OCI-LY7 (cell line): ENCODE measurements around the gene ULK1. TPM values are rescaled to one million over a fixed set of nuclear protein-coding genes. Genes with fewer than 3 reads are reported as not detected.
"Not testable (repeated sequence)": the region's sequence is repeated elsewhere in the genome, so short reads cannot be mapped to it uniquely, and the experiment has no call there.

ENCODE experiments used
- BruUV-seq: library from RNA; stranded (reverse); fragments of 400-500 nt; replicated peaks from 2 replicates; lab custom pipeline; 2021; lab: Mats Ljungman, UMichigan
- CTCF ChIA-PET: fragments of 300-600 bp; sonication (Branson Sonifier 250); formaldehyde crosslinking; loops from one replicate; lab custom pipeline; 2022; ENCODE audit warnings: antibody characterized with exemption; ENCODE audit not compliant: unreplicated experiment; lab: Charles Lee
- POLR2A ChIA-PET: fragments of 300-600 bp; sonication (Branson Sonifier 250); formaldehyde crosslinking; loops from one replicate; lab custom pipeline; 2022; ENCODE audit warnings: antibody characterized with exemption; lab: Charles Lee
- DNase-seq: peaks from one replicate; pipeline ENCODE4 v3.0.0-alpha.2; 2015; ENCODE audit warnings: low spot score
- H2AFZ ChIP-seq: fragments of 200-600 bp; sonication (generic), shearing (Covaris generic); 2 replicates; pipeline ENCODE4 v1.6.1; 2014; ENCODE audit warnings: mild to moderate bottlenecking, antibody characterized with exemption, low read length, moderate library complexity
- H3K27ac ChIP-seq: fragments of 200-600 bp; sonication (generic); 2 replicates; pipeline ENCODE4 v1.5.1; 2014; ENCODE audit warnings: mixed run types, low read depth, mild to moderate bottlenecking, moderate library complexity, low read length, inconsistent platforms; ENCODE audit not compliant: poor library complexity, severe bottlenecking
- H3K36me3 ChIP-seq: fragments of 200-600 bp; sonication (generic); 2 replicates; pipeline ENCODE4 v1.6.1; 2014; ENCODE audit warnings: mild to moderate bottlenecking, antibody characterized with exemption, low read length, moderate library complexity, mixed read lengths; ENCODE audit not compliant: insufficient read depth
- H3K4me1 ChIP-seq: fragments of 200-600 bp; sonication (generic); 2 replicates; pipeline ENCODE4 v1.5.1; 2014; ENCODE audit warnings: mild to moderate bottlenecking, low read length; ENCODE audit not compliant: insufficient read depth, poor library complexity, severe bottlenecking
- H3K4me2 ChIP-seq: fragments of 200-600 bp; sonication (generic); 2 replicates; pipeline ENCODE4 v1.6.1; 2014; ENCODE audit warnings: mild to moderate bottlenecking, low read length
- H3K4me3 ChIP-seq: fragments of 200-600 bp; sonication (generic); 2 replicates; pipeline ENCODE4 v1.5.1; 2014; ENCODE audit warnings: mild to moderate bottlenecking, low read depth, low read length; ENCODE audit not compliant: poor library complexity, severe bottlenecking
- H3K79me2 ChIP-seq: fragments of 200-600 bp; sonication (generic); 2 replicates; pipeline ENCODE4 v1.6.1; 2016; ENCODE audit warnings: low read depth, mild to moderate bottlenecking, low read length, moderate library complexity, mixed read lengths; ENCODE audit not compliant: insufficient read depth
- H3K9me2 ChIP-seq: fragments of 200-600 bp; sonication (generic); 2 replicates; pipeline ENCODE4 v1.6.1; 2016; ENCODE audit warnings: mild to moderate bottlenecking, low read length, mixed read lengths; ENCODE audit not compliant: insufficient read depth
- H3K9me3 ChIP-seq: fragments of 200-600 bp; sonication (generic); 2 replicates; pipeline ENCODE4 v1.6.1; 2014; ENCODE audit warnings: mild to moderate bottlenecking, mixed run types, low read length, mixed read lengths
- H4K20me1 ChIP-seq: fragments of 200-600 bp; sonication (generic); 2 replicates; pipeline ENCODE4 v1.6.1; 2014; ENCODE audit warnings: mild to moderate bottlenecking, antibody characterized with exemption, low read length, moderate library complexity, mixed read lengths; ENCODE audit not compliant: insufficient read depth
- EZH2phosphoT487 ChIP-seq: fragments of 200-600 bp; sonication (generic); IDR thresholded peaks from 2 replicates; pipeline ENCODE4 v1.6.1; 2018; ENCODE audit warnings: low read depth, borderline replicate concordance, mild to moderate bottlenecking, mixed run types, antibody characterized with exemption, low read length, moderate library complexity, mixed read lengths
- intact Hi-C: fragments of 100-400 bp; cut with micrococcal nuclease; formaldehyde crosslinking; loops from one replicate; pipeline ENCODE4 v1.10.0; 2022; ENCODE audit not compliant: unreplicated experiment
- total RNA-seq, 2 experiments: library from RNA; depleted of rRNA in 1 of 2; stranded (reverse); fragments of >200 nt in 1 of 2; shearing (Covaris generic) in 1 of 2; gene quantifications; 2 replicates each; pipeline ENCODE4 v1.2.3, GENCODE V29; 2014 to 2022
- TF ChIP-seq, protein P1 (sequence below): fragments of 200-600 bp; sonication (generic); conservative IDR thresholded peaks from 2 replicates; pipeline ENCODE4 v1.5.1; 2014; ENCODE audit warnings: mild to moderate bottlenecking, antibody characterized with exemption, low read length, moderate library complexity, mixed read lengths

ULK1 gene
- total RNA-seq, 2 experiments from 2014 or later, result 4.3 to 15.5 TPM

DNA sequence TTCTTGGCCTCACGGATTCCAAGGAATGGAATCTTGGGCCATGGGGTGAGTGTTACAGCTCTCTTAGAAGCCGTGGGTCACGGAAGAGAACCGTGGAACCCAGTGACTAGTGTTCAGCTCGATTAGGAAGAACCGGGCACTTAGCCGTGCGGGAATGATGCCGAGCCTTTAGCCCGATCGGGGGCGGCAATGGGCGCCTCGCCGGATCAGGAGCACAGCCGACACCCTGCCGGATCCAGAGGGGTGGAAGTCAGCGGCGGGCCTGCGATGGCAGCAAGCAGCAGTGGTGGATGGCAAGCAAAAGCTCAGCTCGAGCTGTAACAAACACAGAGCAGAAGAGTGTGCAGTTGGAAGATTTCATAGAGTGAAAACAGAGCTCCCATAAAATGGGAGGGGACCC is 21.1 kb upstream of the ULK1 start:
- Histone ChIP-seq H2AFZ (no peak overlapping the region), H3K79me2 (no peaks in the 10 kb centered on the region), H3K27ac (no peak overlapping the region), H3K9me2 (no peaks in the 10 kb centered on the region), H3K4me1 (no peaks in the 10 kb centered on the region), H4K20me1 (no peaks in the 10 kb centered on the region), H3K9me3 (no peaks in the 10 kb centered on the region), H3K4me3 (no peak overlapping the region), H3K4me2 (no peak overlapping the region), H3K36me3 (no peaks in the 10 kb centered on the region)
- BruUV-seq, result no TSS peak
- ChIA-PET POLR2A (no interaction called here), CTCF (no interaction called here)
- TF ChIP-seq, protein P1, sequence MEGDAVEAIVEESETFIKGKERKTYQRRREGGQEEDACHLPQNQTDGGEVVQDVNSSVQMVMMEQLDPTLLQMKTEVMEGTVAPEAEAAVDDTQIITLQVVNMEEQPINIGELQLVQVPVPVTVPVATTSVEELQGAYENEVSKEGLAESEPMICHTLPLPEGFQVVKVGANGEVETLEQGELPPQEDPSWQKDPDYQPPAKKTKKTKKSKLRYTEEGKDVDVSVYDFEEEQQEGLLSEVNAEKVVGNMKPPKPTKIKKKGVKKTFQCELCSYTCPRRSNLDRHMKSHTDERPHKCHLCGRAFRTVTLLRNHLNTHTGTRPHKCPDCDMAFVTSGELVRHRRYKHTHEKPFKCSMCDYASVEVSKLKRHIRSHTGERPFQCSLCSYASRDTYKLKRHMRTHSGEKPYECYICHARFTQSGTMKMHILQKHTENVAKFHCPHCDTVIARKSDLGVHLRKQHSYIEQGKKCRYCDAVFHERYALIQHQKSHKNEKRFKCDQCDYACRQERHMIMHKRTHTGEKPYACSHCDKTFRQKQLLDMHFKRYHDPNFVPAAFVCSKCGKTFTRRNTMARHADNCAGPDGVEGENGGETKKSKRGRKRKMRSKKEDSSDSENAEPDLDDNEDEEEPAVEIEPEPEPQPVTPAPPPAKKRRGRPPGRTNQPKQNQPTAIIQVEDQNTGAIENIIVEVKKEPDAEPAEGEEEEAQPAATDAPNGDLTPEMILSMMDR, result no peak
- no peak for TF ChIP-seq EZH2phosphoT487
- intact Hi-C loops, result no loop called here
- DNase-seq, result no peak

DNA sequence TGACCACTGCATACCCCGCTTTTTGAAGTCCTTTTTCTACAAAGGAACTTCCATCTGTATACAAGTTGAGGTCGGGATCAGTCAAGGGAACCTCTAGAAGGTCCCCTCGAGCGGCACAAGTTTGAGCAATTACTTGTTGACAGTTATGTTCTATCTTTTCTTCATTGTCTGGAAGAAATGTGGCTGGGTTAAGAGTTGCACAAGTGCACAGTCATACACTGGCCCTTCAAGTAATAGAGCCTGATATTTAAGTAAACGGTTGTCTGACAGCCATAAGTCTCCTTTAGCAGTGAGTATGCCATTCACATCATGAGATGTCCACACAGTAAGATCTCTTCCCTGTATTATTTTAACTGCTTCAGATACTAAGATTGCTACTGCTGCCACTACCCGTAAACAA is 19.4 kb upstream of the ULK1 start:
- H3K9me3 ChIP-seq, H3K27ac ChIP-seq, DNase-seq, H2AFZ ChIP-seq, H3K4me3 ChIP-seq, H4K20me1 ChIP-seq, H3K9me2 ChIP-seq, intact Hi-C loops, BruUV-seq, H3K36me3 ChIP-seq, POLR2A ChIA-PET, H3K4me1 ChIP-seq, H3K79me2 ChIP-seq, H3K4me2 ChIP-seq, CTCF ChIA-PET: not testable (repeated sequence)

DNA sequence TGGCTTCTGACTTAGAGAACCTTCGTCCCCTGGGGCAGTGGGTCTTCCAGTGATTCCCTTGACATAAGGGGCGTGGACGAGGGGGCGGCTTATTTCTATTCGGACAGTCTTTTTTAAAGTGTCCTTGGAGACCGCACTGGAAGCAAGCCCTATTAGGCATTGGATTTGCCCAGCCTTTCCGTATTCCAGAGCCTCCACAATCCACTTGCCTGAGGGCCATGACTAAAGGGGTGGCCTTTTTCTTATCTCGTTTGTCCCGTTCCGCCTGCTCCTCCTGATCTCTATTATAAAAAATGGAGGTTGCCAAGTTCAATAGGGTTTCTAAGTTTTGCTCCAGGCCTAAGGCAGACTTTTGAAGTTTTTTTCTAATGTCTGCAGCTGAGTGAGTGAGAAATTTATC is 17.2 kb upstream of the ULK1 start:
- H2AFZ ChIP-seq, H3K27ac ChIP-seq, H3K4me1 ChIP-seq, H3K79me2 ChIP-seq, POLR2A ChIA-PET, H3K4me2 ChIP-seq, H3K9me3 ChIP-seq, H4K20me1 ChIP-seq, DNase-seq, H3K4me3 ChIP-seq, H3K9me2 ChIP-seq, H3K36me3 ChIP-seq, BruUV-seq, intact Hi-C loops: not testable (repeated sequence)
- CTCF ChIA-PET, result interaction anchor here (0.6 kb wide), 1 partner anchor 275 kb away, joined by 7 read pairs; no protein-coding TSS in a partner anchor

DNA sequence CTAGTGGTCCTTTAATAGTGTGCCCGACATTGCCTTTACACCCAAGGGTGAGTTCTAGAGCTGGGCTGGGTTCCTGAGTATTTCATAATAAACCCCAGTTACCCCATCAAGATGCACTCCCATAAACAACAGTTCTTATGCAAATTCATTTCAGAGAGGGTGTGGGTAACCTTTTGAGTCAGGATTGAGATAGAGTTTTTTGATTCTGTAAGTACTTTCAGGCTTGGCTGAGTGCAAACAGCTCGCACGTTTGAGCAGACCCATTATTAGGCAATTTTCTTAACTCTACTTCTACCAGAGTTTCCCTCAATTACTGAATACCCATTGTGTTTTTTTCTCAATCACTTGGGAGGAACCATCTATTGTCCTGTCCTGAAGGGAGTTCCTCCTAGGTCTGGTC is 16.0 kb upstream of the ULK1 start:
- intact Hi-C loops, H3K9me2 ChIP-seq, POLR2A ChIA-PET, H4K20me1 ChIP-seq, H3K36me3 ChIP-seq, DNase-seq, H2AFZ ChIP-seq, H3K27ac ChIP-seq, H3K4me1 ChIP-seq, H3K9me3 ChIP-seq, H3K4me3 ChIP-seq, H3K79me2 ChIP-seq, BruUV-seq, CTCF ChIA-PET, H3K4me2 ChIP-seq: not testable (repeated sequence)
